ENCODE results near the gene FGF12. TPM values are rescaled to one million over a fixed set of nuclear protein-coding genes. Genes with fewer than 3 reads are reported as not detected.
"Not testable (repeated sequence)": the region's sequence is repeated elsewhere in the genome, so short reads cannot be mapped to it uniquely, and the experiment has no call there.

The FGF12 gene
- polyA plus RNA-seq (2013, experiment 1 of 2; ENCODE audit: insufficient read length), result 0.05 TPM
- 0.35 TPM for polyA plus RNA-seq (2013, experiment 2 of 2; ENCODE audit: insufficient read length)

DNA sequence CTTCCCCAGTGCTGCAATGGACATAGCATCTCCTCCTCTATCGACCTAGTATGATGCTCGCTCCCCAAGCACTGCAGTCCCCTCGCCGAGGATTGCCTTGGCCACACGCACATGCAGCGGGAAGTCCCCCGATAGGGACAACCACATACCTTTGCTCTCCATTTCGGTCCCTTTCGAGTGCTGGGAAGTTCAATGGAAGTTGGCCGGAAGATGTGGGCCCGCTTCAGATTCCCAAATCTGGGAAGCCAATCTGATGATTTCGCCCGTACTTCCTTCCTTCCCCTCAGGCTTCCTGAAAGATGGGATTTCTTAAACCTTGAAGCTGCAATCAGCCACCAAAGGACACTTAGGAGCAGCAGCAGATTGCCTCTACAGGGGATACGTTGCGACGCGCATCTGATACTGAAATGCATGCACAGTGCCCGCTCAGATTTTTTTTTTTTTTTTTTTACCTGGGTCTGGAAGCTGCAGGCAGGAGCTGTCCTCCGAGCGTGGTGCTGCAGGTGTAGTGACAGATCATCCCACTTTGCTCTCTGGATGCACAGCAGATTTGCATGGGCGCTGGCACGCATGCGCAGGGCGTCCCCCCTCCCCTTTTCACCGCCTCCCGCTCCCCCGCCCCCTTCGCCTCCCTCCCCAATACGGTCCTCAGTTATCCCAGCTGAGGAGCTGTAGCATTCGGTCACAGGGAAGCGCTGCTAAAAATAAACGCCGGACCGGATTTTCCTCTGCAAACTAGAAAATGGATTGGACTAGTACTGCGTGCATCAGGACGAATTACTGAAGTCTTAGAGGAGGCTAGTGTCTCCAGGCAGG lies at the start of gene FGF12:
TSS of gene FGF12 (minus strand) at position 510 of the 816 bp plus-strand sequence.
- peak; percentile 35 for DNase-seq

DNA sequence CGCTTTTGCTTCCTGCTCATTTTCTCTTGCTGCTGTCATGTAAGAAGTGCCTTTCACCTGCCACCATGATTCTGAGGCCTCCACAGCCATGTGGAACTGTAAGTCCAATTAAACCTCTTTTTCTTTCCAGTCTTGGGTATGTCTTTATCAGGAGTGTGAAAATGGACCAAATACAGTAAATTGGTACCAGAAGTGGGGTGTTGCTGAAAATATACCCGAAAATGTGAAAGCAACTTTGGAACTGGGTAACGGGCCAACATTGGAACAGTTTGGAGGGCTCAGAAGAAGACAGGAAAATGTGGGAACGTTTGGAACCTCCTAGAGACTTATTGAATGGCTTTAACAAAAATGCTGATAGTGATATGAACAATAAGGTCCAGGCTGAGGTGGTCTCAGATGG lies 47.0 kb upstream of the FGF12 start:
- not testable (repeated sequence) for DNase-seq

- peak; percentile 14 for DNase-seq
Measured at GRCh38 chr3:192772240-192772894, 45.0 kb upstream of the FGF12 start.

DNA sequence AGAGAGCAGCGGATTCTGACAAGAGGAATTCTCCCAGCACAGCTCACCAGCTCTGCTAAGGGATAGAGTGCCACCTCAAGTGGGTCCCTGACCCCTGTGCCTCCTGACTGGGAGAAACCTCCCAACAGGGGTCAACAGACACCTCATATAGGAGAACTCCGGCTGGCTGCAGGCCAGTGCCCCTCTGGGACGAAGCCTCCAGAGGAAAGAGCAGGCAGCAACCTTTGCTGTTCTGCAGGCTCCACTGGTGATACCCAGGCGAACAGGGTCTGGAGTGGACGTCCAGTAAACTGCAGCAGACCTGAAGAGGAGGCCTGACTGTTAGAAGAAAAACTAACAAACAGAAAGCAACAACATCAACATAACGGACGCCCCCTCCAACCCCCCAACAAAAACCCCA lies 31.3 kb upstream of the FGF12 start:
- DNase-seq, result no peak

GRCh38 chr3:192751148-192751547 lies 23.8 kb upstream of the FGF12 start:
- no peak for DNase-seq

DNA sequence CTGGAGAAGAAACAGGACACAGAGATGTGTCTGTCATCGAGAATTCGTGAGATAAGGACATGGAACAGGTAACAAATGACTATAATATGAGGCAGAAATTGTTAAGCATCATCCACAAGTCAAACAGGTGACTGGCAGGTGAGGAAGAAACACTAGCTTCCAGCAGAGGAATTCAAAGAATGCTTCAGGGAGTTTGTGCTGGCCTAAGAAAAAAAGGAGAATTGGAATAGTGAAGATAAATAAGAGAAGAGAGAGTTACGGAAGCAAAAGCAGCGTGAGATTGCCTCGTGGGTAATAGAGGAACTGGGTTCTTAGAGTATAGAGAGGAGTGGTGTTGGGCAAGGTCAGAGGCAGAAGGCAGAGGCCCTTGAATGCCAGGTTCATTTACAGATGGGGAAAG lies 22.9 kb upstream of the FGF12 start:
- no peak for DNase-seq

GRCh38 chr3:192747746-192748145 lies 20.4 kb upstream of the FGF12 start:
- DNase-seq, result no peak

DNA sequence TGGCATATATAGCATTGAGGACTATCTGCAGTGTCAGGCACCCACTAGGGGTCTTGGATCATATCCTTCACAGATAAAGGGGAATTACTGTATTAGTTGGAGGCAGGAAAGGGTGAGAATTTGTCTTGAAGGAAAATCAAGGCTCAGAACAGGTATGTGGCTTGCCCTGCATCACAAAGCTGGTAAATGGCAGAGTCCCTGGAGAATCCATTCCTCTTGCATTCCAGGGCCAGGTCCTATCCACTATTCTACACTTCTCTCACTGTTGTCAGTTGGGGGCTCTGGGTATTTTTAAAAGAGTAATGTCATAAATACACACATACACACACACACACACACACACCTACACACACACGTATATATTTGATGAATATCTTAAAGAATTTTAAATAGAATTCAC lies 19.8 kb upstream of the FGF12 start:
- no peak for DNase-seq

DNA sequence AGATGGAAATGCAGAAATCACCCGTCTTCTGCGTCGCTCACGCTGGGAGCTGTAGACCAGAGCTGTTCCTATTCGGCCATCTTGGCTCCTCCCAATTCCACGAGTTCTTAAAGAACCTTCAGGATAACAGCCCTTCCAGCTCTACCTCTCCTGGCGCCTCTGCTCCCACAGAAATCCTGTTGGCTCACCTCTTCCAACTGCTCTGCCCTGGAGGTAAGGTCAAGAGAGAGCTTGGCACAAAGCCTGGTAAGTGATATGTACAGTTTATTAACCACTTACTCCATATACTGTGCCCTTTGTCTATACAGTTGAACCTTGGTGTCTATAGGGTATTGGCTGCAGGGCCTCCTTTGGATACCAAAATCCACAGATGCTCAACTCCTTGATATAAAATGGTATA lies 17.8 kb upstream of the FGF12 start:
- no peak for DNase-seq

DNA sequence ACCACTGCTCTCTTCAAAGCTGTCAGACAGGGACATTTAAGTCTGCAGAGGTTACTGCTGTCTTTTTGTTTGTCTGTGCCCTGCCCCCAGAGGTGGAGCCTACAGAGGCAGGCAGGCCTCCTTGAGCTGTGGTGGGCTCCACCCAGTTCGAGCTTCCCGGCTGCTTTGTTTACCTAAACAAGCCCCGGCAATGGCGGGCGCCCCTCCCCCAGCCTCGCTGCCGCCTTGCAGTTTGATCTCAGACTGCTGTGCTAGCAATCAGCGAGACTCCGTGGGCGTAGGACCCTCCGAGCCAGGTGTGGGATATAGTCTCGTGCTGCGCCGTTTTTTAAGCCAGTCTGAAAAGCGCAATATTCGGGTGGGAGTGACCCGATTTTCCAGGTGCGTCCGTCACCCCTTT lies 17.3 kb upstream of the FGF12 start:
- DNase-seq, result not testable (repeated sequence)

DNA sequence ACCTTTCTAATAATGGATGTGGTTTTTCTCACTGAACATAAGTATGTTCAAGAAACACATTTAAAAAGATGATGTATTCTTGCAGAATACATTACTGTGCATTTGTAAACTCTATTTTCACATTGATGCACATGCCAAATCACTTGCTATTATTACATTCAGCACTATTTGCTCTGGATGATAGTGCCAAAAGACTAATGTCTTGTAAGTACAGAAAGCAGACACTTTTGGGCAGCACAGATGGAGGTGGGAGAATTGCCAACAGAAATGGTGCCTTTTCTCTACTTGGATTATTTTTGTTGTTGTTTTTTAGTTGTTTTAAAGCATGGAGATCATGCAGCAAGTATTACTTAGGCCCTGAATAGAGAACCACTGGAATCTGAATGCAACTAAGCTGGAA lies 10.2 kb upstream of the FGF12 start:
- DNase-seq, result no peak

DNA sequence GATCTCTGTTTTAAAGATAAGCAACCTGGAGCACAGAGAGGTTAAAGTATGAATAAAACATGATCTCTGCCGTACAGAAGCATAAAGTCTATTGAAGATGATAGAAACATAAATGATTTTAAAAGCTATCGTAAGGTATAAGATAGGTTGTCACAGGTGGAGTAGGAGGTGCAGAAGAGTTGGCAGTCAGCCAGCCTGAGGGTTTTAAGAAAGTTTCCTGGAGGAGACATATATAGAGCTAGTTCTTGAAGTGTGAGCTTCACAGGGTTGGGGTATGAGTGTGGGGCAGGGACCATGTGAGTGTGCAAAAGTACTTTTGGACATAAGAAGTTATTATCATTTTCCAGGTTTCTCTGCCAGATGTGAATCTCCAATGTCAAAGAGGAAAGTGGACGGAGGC lies 3.9 kb upstream of the FGF12 start:
- DNase-seq, result no peak

- DNase-seq, result no peak
Measured at GRCh38 chr3:192726385-192726784, 956 bp downstream of the FGF12 start.

- DNase-seq, result no peak
Measured at GRCh38 chr3:192719964-192720363, 7.4 kb downstream of the FGF12 start.

- no peak for DNase-seq
Measured at GRCh38 chr3:192718156-192718555, 9.2 kb downstream of the FGF12 start.

DNA sequence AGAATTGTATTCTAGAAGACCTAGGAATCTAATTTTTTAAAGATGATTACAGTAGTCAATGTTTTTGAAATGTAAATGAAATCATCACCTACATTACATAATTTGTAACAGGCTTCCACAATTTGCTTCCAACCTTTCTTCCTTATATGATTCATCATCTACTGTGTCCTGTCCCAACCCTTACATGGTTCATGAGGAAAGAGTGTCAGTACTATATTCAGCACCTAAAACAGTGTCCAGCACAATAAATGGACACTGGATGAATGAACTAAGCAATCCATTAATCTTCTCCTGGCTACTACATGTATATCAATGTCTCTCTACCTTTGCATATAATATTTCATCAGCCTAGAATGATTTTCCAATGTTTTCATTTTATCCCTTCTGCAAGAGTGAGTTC lies 12.2 kb downstream of the FGF12 start:
- no peak for DNase-seq

DNA sequence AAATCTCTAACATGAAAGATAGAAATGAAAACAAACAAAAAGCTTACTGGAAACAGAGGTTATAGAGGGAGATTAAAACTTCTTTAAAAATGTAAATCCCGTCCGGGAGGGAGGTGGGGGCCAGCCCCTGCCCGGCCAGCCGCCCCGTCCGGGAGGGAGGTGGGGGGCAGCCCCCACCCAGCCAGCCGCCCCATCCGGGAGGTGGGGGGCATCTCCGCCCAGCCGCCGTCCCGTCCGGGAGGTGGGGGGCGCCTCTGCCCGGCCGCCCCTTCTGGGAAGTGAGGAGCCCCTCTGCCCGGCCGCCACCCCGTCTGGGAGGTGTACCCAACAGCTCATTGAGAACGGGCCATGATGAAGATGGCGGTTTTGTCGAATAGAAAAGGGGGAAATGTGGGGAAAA lies 16.2 kb downstream of the FGF12 start:
- not testable (repeated sequence) for DNase-seq

DNA sequence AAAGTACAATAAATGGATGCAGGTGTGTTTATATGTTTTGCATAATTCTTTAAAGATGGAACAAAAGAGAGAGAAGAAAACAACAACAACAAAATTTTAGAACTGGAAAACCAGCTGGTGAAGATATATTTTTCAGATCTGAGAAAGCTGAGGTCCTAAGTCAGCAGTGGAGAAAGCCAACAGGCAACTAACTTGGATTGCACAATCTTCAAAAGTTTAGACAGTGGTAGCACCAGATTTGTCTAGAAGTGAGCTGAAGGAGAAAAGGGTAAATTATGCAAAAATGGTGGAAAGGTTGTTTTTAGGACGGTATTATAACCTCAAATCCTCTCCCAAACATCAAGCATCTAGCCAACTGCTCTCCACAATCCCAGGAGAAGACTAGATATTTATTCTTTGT lies 17.0 kb downstream of the FGF12 start:
- DNase-seq, result no peak

DNA sequence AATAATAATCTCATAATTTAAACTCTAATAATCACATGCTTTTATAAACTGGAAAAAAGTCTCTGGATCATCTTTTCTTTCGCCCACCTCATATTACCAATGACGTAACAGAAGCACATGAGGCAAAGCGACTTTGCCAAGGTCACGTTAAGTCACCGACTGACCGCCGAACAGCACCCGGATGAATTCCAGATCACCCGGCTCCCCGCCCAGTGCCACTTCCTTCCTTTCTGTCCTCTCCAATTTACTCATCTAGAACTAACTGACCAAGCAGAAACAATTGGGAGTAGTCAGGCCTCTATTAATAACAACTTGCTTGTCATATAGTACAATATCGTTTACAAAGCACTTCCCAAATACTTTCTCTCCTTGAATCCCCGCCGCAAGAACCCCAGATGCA lies 21.1 kb downstream of the FGF12 start:
- DNase-seq, result no peak

GRCh38 chr3:192700885-192701284 lies 26.5 kb downstream of the FGF12 start:
- DNase-seq, result no peak

DNA sequence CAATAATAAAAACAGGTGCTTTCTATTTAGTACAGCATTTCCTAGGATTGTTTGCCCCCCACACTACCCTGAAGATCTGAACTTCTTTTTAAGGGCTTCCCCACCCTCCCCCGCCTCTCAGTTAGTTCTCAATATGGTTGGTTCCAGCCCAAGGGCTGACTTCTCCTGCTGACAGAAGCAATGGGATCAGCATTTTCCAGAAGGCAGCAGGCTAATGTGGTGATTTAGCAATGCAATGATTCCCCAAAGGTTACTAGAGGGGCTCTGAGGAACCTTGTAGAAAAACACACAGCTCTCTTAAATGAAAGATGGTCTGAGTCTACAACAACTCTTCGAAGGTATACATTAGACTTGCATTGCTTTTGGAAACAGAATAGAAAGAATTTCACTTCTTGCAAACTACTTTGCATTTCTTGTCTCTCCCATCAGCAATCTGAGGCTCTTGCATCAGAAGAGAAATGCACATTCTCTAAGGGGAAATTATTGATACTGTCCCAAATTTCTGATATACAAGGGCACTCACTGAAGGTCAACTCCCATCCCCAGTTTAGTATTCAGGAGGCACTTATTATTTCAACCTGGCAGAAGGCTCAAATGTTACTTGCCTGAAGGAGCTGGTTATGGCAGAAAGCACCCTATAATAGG lies 30.3 kb downstream of the FGF12 start:
- no peak for DNase-seq

DNA sequence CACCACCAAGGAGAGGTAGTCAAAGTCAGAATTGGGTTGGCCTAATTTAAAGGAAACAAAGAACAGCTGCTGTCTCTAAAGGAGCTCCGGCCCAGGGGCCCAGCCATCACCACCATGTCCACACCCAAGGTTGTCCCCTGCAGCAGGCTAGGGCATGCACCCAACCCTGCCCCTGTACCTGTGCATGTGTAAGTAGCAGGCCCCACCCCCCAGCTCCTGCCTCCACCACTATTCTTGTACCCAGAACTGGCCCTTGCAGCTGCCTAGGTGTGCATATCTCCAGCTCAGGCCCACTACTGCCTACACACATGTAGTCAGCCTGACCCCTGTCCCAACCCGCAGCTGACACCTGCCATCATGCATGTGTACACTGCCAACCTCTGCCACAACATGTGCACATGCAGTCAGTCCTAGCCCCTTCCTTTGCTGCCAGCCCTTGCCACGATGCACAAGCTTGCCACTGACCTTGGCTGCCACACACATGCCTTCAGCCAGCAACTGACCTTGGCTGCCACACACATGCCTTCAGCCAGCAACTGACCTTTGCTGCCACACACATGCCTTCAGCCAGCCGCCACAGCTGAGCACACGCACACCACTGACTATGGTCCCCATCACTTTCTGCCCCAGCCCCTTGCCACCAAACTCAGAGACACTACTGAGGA lies 39.7 kb downstream of the FGF12 start:
- no peak for DNase-seq

- DNase-seq, result no peak
Measured at GRCh38 chr3:192685801-192686200, 41.5 kb downstream of the FGF12 start.
